HepG2 (cell line): ENCODE results near the gene UBL7. TPM values are rescaled to one million over a fixed set of nuclear protein-coding genes. Genes with fewer than 3 reads are reported as not detected.

Source experiments
- ATAC-seq: fragments of 200-7000 bp; cut with Tn5 transposase; 3 replicates; pipeline ENCODE4 v1.9.1; 2020; ENCODE audit warnings: mild to moderate bottlenecking, moderate library complexity
- BruUV-seq: library from RNA; stranded (reverse); fragments of 400-500 nt; replicated peaks from 2 replicates; lab custom pipeline; 2021; lab: Mats Ljungman, UMichigan
- CTCF ChIA-PET: fragments of 300-600 bp; formaldehyde crosslinking; extraction: SDS; loops from one replicate; lab custom pipeline; 2021; ENCODE audit warnings: low total read pairs, inconsistent platforms, low intra/inter-chr PET ratio; lab: Yijun Ruan, JAX
- POLR2A ChIA-PET: fragments of 350-600 bp; sonication (Branson Sonifier 250); formaldehyde crosslinking; loops from one replicate; lab custom pipeline; 2020; ENCODE audit warnings: antibody characterized with exemption, inconsistent platforms; lab: Yijun Ruan, JAX
- DNase-seq: peaks from one replicate; pipeline ENCODE4 v3.0.0-alpha.2; 2015; ENCODE audit warnings: low spot score
- FAIRE-seq: peaks from 3 replicates; lab custom pipeline; 2011; peaks lifted over from hg19 to GRCh38; lab: Jason Lieb, UNC
- H2AFZ ChIP-seq: one replicate; pipeline ENCODE4 v1.6.1; 2011; ENCODE audit warnings: low read length, inconsistent platforms
- H3K27ac ChIP-seq: fragments of 300-600 bp; 3 replicates; pipeline ENCODE4 v1.8.0; 2011; ENCODE audit warnings: mixed run types, mild to moderate bottlenecking, mixed read lengths, low read length, inconsistent platforms; ENCODE audit not compliant: insufficient read depth; ENCODE audit errors: extremely low read length
- H3K27me3 ChIP-seq, 2 experiments: fragments of 200-600 bp in 1 of 2; 2 replicates in 1 of 2; 3 replicates in 1 of 2; pipeline versions ENCODE4 v1.6.0 to v1.8.0; 2011; ENCODE audit warnings: low read length in 2 of 2, mild to moderate bottlenecking in 2 of 2, moderate library complexity in 2 of 2, inconsistent platforms in 1 of 2; ENCODE audit not compliant: insufficient read depth in 2 of 2, control insufficient read depth in 1 of 2
- H3K36me3 ChIP-seq, 2 experiments: fragments of 200-600 bp in 1 of 2; replicated peaks in 1 of 2; 2 replicates in 1 of 2; 3 replicates in 1 of 2; pipeline versions ENCODE4 v1.5.1 to v1.8.0; 2011; ENCODE audit warnings: low read length in 2 of 2, inconsistent platforms in 1 of 2; ENCODE audit not compliant: insufficient read depth in 2 of 2, control insufficient read depth in 1 of 2
- H3K4me1 ChIP-seq: 2 replicates; pipeline ENCODE4 v1.5.1; 2012; ENCODE audit warnings: low read length, inconsistent platforms; ENCODE audit not compliant: insufficient read depth
- H3K4me2 ChIP-seq: 2 replicates; pipeline ENCODE4 v1.6.0; 2011; ENCODE audit warnings: low read depth, low read length, inconsistent platforms
- H3K4me3 ChIP-seq, 3 experiments: fragments of 200-600 bp in 1 of 3; sonication (generic), shearing (Covaris generic) in 1 of 3; replicated peaks in 1 of 3; 2 replicates each; pipeline ENCODE4 v1.5.1; 2011 to 2016; ENCODE audit warnings: low read length in 3 of 3, inconsistent platforms in 2 of 3, low read depth in 2 of 3, mild to moderate bottlenecking in 2 of 3, control low read depth in 1 of 3, mixed read lengths in 1 of 3; ENCODE audit not compliant: insufficient read depth in 1 of 3
- H3K79me2 ChIP-seq: one replicate; pipeline ENCODE4 v1.6.1; 2011; ENCODE audit warnings: low read length, inconsistent platforms; ENCODE audit not compliant: insufficient read depth
- H3K9ac ChIP-seq: 2 replicates; pipeline ENCODE4 v1.6.0; 2011; ENCODE audit warnings: mild to moderate bottlenecking, low read depth, low read length, inconsistent platforms; ENCODE audit not compliant: insufficient read depth
- H3K9me3 ChIP-seq: 2 replicates; pipeline ENCODE4 v1.5.1; 2012; ENCODE audit warnings: mild to moderate bottlenecking, low read length
- H4K20me1 ChIP-seq: 2 replicates; pipeline ENCODE4 v1.6.0; 2011; ENCODE audit warnings: inconsistent platforms, mild to moderate bottlenecking, low read length, moderate library complexity; ENCODE audit not compliant: insufficient read depth
- ATM ChIP-seq: fragments of 450-650 bp; IDR thresholded peaks from 2 replicates; pipeline ENCODE4 v1.7.1; 2017; ENCODE audit warnings: mild to moderate bottlenecking, borderline replicate concordance
- GATAD2A ChIP-seq: IDR thresholded peaks from 2 replicates; pipeline ENCODE4 v1.6.1; 2016
- PLRG1 ChIP-seq: fragments of 450-650 bp; conservative IDR thresholded peaks from 2 replicates; pipeline ENCODE4 v1.6.1; 2016
- SAFB2 ChIP-seq: sonication (generic); formaldehyde crosslinking; IDR thresholded peaks from 2 replicates; pipeline ENCODE4 v1.5.1; 2020; ENCODE audit warnings: missing genetic modification reagents, low read depth, mild to moderate bottlenecking, borderline replicate concordance
- ZKSCAN5 ChIP-seq: sonication (generic); formaldehyde crosslinking; IDR thresholded peaks from 2 replicates; pipeline ENCODE4 v1.5.1; 2020; ENCODE audit warnings: mild to moderate bottlenecking, missing genetic modification reagents
- ZXDC ChIP-seq: sonication (generic); formaldehyde crosslinking; IDR thresholded peaks from 2 replicates; pipeline ENCODE4 v1.5.0; 2020; ENCODE audit warnings: mild to moderate bottlenecking, missing genetic modification reagents
- WGBS: methylation state at CpG from one replicate; pipeline ENCODE4 v1.1.6; 2017; ENCODE audit warnings: low lambda C conversion rate; 5-methylcytosine and 5-hydroxymethylcytosine counted together
- in situ Hi-C: cut with HindIII; loops from 2 replicates; pipeline ENCODE4 v1.10.0; 2017; ENCODE audit warnings: low pct_unique_long_range_greater_than_20kb; ENCODE audit not compliant: extremely low pct_ligation_motif_present
- intact Hi-C: fragments of 100-400 bp; cut with micrococcal nuclease; formaldehyde crosslinking; loops from one replicate; pipeline ENCODE4 v1.10.0; 2022; ENCODE audit not compliant: unreplicated experiment
- polyA plus RNA-seq, 8 experiments: library from polyadenylated mRNA; depleted of rRNA in 3 of 8; stranded (reverse) in 7 of 8; unstranded in 1 of 8; fragments of >200 nt; fragmentation: Illumina TruSeq in 4 of 8; extraction: Trizol in 4 of 8; gene quantifications; 2 replicates each; pipeline versions ENCODE4 v1.2.1 to v1.2.3, GENCODE V29; 2011 to 2016; ENCODE audit warnings: low read depth in 4 of 8, missing spikeins in 1 of 8, mixed read lengths in 1 of 8; ENCODE audit not compliant: insufficient read depth in 1 of 8
- total RNA-seq, 5 experiments: library from RNA; depleted of rRNA; stranded (reverse); fragments of >200 nt; fragmentation: Illumina TruSeq; extraction: Trizol; gene quantifications; 2 replicates each; pipeline ENCODE4 v1.2.3, GENCODE V29; 2016; ENCODE audit warnings: low read depth in 1 of 5
- TF ChIP-seq, protein P1 (sequence below): sonication (generic); formaldehyde crosslinking; IDR thresholded peaks from 2 replicates; pipeline ENCODE4 v1.4.0; 2020; ENCODE audit warnings: mild to moderate bottlenecking, missing genetic modification reagents, borderline replicate concordance
- TF ChIP-seq, protein P2 (sequence below): sonication (generic); formaldehyde crosslinking; IDR thresholded peaks from 2 replicates; pipeline ENCODE4 v1.9.0; 2022; ENCODE audit warnings: low read depth, missing genetic modification reagents

UBL7 gene
- total and polyA plus RNA-seq, 2 of the 13 experiments (the other 11 are each of a cell fraction or from before 2014, with no cell fraction given) = 55.0 to 63.5 TPM

DNA sequence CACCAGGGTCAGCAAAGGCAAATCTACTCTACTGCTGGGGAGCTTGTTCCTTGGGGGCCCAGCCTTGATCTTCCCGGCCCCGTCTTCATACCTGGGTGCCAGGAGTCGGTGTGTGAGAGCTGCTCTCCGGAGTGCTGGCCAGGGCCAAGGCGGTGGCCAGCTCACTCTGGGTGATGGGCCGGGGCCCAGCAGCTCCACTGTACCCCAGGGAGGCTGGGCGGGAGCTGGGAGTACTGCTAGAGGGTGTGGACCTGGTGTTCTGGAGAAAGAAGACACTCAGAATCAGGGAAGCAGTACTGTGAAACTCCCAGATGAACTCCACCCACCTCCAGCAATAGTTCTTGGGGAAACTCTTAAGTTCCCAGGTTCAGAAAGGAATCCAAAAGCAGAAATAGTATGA, 11.9 kb downstream of the UBL7 start:
- no TSS peak for BruUV-seq
- H3K36me3 ChIP-seq = peaks cover 7 to 63% of the 10 kb centered on the region in 2 experiments
- FAIRE-seq = no peak

More for the DNA sequence above, 11.9 kb downstream of the UBL7 start:
- in situ Hi-C loops (no loop called here), intact Hi-C loops (no loop called here)
- POLR2A ChIA-PET = interaction anchor here (1.3 to 9.6 kb wide), 3 partner anchors 9 to 18 kb away, joined by 4 to 140 read pairs (median 93); partner anchors contain the start of genes SEMA7A and UBL7
- ATAC-seq (no peak), DNase-seq (no peak)
- peaks cover 52% of the 10 kb centered on the region for H3K4me1 ChIP-seq
- TF ChIP-seq SAFB2 (no peak), ZKSCAN5 (CRISPR knock-in tag) (no peak), ZXDC (CRISPR knock-in tag) (no peak), PLRG1 (no peak), ATM (no peak), GATAD2A (no peak)
- TF ChIP-seq, protein P1, sequence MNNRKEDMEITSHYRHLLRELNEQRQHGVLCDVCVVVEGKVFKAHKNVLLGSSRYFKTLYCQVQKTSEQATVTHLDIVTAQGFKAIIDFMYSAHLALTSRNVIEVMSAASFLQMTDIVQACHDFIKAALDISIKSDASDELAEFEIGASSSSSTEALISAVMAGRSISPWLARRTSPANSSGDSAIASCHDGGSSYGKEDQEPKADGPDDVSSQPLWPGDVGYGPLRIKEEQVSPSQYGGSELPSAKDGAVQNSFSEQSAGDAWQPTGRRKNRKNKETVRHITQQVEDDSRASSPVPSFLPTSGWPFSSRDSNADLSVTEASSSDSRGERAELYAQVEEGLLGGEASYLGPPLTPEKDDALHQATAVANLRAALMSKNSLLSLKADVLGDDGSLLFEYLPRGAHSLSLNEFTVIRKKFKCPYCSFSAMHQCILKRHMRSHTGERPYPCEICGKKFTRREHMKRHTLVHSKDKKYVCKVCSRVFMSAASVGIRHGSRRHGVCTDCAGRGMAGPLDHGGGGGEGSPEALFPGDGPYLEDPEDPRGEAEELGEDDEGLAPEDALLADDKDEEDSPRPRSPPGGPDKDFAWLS (CRISPR knock-in tag) = no peak
- TF ChIP-seq, protein P2, sequence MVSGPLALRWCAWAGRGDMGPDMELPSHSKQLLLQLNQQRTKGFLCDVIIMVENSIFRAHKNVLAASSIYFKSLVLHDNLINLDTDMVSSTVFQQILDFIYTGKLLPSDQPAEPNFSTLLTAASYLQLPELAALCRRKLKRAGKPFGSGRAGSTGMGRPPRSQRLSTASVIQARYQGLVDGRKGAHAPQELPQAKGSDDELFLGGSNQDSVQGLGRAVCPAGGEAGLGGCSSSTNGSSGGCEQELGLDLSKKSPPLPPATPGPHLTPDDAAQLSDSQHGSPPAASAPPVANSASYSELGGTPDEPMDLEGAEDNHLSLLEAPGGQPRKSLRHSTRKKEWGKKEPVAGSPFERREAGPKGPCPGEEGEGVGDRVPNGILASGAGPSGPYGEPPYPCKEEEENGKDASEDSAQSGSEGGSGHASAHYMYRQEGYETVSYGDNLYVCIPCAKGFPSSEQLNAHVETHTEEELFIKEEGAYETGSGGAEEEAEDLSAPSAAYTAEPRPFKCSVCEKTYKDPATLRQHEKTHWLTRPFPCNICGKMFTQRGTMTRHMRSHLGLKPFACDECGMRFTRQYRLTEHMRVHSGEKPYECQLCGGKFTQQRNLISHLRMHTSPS (CRISPR knock-in tag) = no peak
- CTCF ChIA-PET = no interaction called here
- no peak overlapping the region for H3K27ac ChIP-seq
- H4K20me1 ChIP-seq = no peaks in the 10 kb centered on the region
- no peak overlapping the region for H2AFZ ChIP-seq
- H3K79me2 ChIP-seq = no peaks in the 10 kb centered on the region
- no peak overlapping the region for H3K9ac ChIP-seq
- 100% methylated on average over 5 of the region's 7 CpGs for WGBS
- no peak overlapping the region for H3K4me2 ChIP-seq
- no peaks in the 10 kb centered on the region for H3K27me3 ChIP-seq
- H3K4me3 ChIP-seq = no peak overlapping the region
- no peaks in the 10 kb centered on the region for H3K9me3 ChIP-seq
